SKM-1 (cell line): ENCODE measurements around the gene IGFL1.
"Not testable (repeated sequence)": the region's sequence is repeated elsewhere in the genome, so short reads cannot be mapped to it uniquely, and the experiment has no call there.

Experiments used
- DNase-seq: peaks from one replicate; lab custom pipeline; 2025; ENCODE audit not compliant: unreplicated experiment; lab: John Stamatoyannopoulos, UW

The IGFL1 gene

GRCh38 chr19:46229442-46229841, at the start of gene IGFL1:
Gene IGFL1, plus strand, starts transcription at chr19:46229742. Its CDS starts 33 bp downstream, at chr19:46229775.
- no peak for DNase-seq

GRCh38 chr19:46180701-46181387, 48.7 kb upstream of the IGFL1 start:
- DNase-seq = no peak

DNA sequence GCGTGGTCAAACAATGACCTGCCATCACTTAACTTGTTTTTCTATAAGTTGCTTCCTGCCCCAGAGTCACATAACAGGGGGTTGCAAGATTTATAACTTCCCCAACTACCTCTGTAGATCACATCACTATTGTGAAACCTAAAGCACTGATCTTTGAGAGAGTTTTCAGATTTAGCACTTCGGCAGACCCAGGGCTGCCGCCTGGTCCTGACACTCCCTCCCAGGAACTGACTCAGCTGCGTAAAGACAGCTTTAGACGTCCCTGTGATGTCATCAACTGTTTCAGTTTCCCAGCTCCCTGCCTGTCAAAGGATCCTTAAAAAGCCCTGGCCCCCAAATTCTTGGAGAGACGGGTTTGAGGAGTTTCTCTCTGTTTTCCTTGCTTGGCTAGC, 48.2 kb upstream of the IGFL1 start:
- no peak for DNase-seq

DNA sequence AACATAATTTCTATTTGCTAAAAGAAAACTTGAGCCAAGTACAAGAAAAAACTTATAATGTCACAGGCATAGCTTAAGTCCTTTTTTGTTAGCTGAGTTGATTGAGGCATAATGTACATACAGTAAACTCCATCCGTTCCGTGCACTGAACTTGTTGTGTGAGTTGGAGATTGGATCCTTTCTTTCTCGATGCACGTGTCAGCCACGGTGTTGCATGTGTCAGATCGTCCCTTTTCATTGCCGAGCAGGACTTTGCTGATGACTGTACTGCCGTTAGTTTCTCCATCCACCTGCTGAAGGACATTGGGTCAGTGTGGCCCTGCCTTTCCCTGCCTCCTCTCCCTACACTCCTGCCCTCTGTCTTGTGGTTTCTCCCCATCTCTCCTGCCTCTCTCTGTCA, 47.1 kb upstream of the IGFL1 start:
- no peak for DNase-seq

GRCh38 chr19:46184775-46185710, 44.5 kb upstream of the IGFL1 start:
- not testable (repeated sequence) for DNase-seq

DNA sequence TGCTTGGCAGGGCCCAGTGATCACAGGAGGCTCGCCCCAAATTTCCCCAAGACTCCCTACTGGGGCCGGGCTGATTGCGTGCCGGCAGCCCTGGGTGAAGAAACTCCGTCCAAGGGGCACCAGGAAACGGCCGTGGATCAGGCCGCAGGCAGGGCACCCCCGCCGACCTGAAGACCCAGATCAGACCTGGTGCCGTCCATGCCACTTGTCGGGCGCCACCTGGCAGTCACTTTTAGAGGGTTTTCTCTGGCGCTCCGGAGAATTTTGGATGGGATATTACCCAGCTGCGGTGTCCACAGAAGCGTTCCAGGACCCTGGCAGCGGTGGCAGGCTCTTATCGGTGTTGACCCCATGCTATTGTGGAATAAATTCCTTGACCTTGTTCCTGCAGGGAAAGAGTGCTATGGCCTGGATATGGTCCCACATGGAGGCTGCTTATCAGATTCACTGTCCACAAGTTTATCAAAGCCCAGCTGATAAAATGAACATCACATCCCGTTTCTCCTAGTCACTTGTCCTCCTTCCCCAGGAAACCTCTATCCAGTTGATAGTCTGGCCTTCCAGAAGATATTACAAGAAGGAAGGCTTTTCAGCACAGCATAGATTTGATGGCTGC, 43.3 kb upstream of the IGFL1 start:
- DNase-seq = no peak

DNA sequence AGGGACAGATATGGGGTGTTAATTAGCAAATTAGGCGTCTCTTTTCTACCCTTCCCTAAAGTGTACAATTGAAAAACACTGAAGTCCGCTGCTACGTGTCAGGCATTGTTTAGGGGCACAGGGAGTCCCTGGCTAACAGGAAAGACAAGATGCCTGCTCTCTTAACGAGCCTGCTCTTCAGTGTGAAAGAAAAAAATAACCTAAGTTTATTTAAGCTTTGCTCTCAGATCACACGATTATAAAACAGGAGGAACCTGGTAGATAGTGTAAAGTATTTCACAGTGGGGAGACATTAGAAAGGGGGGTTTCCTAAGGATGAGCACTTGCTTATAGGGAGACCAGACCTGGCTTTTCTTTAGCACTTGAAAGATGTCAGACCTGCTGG, 42.8 kb upstream of the IGFL1 start:
- no peak for DNase-seq

DNA sequence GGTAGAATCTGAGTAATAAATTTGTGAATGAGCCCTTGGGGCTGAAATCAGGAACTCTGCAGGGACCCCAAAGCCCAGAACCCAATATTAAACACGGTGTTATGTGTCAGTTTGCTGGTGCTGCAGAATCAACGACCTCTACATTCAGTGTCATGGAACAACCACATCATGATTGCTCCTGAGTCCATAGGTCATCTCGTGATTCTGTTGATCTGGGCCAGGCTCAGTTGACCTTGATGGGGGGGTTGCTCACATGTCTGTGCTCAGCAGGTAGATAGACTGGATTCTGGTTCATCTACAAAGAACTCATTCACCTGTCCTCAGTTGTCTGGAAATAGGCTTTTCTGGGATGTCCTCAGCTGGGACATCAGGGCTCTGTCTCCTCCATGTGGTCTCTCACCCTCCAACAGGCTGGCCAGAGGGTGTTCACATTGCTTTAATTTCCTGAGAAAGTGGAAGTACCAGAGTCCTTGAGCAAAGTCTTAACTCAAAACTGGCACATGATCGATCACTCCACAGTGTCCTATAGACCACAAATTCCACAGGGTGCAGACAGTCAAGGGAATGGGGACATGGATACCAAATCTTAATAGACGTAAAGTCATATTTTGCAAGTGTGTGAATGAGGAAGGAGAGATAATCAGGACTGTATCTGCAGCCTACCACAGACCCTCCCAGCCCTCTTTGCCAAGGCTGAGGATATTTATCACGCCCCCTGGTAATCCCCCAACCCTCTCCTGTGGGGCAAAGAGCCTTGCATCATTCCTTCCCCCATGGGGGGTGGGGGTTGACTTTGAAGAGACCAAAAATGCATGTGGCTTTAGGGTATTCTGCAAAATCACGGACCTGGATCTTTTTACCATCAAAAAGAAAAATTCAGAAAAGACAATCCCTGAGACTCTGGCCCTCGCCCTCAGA, 39.3 kb upstream of the IGFL1 start:
- DNase-seq = no peak

- DNase-seq = no peak
These were observed 38.2 kb upstream of the IGFL1 start for GRCh38 chr19:46191356-46191755.

GRCh38 chr19:46191972-46192371, 37.6 kb upstream of the IGFL1 start:
- DNase-seq = no peak

DNA sequence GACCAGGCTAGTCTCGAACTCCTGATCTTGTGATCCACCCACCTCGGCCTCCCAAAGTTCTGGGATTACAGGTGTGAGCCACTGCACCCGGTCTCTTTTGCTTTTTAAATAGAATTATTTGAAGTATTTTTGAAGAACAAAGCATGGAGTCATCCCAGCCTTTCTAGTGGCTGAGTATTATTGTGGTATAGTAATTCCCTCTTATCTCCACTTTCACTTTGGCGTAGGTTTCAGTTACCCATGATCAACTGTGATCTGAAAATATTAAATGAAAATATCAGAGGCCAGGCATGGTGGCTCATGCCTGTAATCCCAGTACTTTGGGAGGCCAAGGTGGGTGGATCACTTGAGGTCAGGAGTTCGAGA, 36.9 kb upstream of the IGFL1 start:
- DNase-seq = not testable (repeated sequence)

DNA sequence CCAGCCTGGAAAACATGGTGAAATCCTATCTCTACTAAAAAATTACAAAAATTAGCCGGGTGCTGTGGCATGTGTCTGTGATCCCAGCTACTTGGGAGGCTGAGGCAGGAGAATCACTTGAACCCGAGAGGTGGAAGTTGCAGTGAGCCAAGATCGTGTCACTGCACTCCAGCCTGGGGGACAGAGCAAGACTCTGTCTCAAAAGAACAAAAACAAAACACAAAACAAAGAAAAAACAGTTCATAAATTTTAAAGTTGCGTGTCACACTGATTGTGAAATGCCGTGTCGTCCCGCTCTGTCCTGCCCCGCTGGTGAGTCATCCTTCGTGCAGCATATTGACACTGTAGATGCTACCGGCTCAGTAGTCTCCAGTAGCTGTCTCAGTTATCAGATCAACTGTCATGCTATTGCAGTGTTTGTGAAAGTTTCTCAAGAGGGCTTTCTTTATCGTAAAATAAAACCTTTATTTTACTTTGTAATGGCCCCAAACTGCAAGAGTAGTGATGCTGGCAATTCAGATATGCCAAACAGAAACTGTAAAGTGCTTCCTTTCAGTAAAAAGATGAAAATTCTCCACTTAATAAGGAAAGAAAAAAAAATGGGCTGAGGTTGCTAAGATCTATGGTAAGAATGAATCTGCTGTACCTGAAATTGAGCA, 36.4 kb upstream of the IGFL1 start:
- peak; percentile 2 for DNase-seq

DNA sequence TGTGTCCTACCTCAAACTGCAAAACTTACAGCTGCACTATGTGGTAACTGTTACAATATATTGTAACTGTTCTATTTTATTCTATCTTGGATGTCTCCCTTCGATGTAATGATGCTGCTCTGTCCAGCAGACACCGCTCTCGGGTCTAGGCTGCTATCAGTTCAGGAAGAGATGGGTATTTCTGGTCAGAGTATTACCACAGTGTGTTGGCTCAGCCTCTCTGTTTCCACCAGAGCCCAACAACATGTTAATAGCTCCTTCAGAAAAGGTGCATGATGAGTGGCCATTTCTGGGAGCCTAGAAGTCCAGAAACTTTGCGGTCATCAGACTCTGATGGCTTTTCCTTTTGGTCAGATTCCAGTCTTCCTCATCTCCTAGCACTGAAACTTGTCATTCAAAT, 35.9 kb upstream of the IGFL1 start:
- DNase-seq = no peak

- DNase-seq = no peak
These were observed 34.4 kb upstream of the IGFL1 start for GRCh38 chr19:46195104-46195503.

- not testable (repeated sequence) for DNase-seq
These were observed 33.6 kb upstream of the IGFL1 start for GRCh38 chr19:46195919-46196318.

- DNase-seq = no peak
These were observed 33.0 kb upstream of the IGFL1 start for GRCh38 chr19:46196410-46197124.

- no peak for DNase-seq
These were observed 32.0 kb upstream of the IGFL1 start for GRCh38 chr19:46197314-46198070.

DNA sequence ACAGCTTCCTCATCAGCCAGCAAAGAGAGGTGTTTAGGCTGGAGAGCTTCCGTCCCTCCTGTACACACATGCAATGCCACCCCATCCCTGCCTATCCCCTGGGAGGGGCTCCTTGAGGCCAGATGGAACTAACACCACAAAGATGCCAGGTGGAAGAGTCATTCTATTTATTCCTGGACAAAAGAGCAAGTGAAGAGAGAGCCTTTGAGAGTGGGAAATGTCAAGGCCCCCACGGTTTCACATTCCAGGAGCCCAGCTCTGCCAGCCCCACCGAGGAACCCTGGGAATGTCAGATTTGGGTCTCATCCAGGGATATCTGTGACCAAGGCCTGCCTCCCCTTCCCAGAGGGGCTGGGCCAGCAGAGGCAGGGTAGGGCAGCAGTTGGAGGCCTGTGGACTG, 30.8 kb upstream of the IGFL1 start:
- no peak for DNase-seq
